ENCODE results near the gene METTL8. TPM values are rescaled to one million over a fixed set of nuclear protein-coding genes. Genes with fewer than 3 reads are reported as not detected.

Gene METTL8
- total and polyA plus RNA-seq, 2 experiments from 2014 or later = 60.9 to 64.3 TPM

- no peak for TF ChIP-seq ZNF462 (CRISPR knock-in tag; IDR thresholded peaks at IDR 0.05)
Observed at GRCh38 chr2:171475979-171476378, 42.2 kb upstream of the METTL8 start (continued).

- Mint-ChIP-seq H3K9me3 (no peaks in the 10 kb centered on the region), H3K4me1 (no peaks in the 10 kb centered on the region), H3K36me3 (ENCODE audit: low read depth) (peaks cover 43% of the 10 kb centered on the region), H3K27ac (no peak overlapping the region), H3K4me3 (no peak overlapping the region), H3K27me3 (ENCODE audit: insufficient read depth, low read depth, poor library complexity) (no peaks in the 10 kb centered on the region)
- Histone ChIP-seq H3K4me2 (no peak overlapping the region), H3K4me1 (ENCODE audit: insufficient read depth) (no peaks in the 10 kb centered on the region), H4K20me1 (replicated peaks; ENCODE audit: insufficient read depth) (no peaks in the 10 kb centered on the region), H3K9me2 (ENCODE audit: insufficient read depth) (no peaks in the 10 kb centered on the region), H3K27me3 (ENCODE audit: insufficient read depth) (no peaks in the 10 kb centered on the region), H3F3A (replicated peaks; ENCODE audit: low read depth) (no peaks in the 10 kb centered on the region), H3K79me2 (replicated peaks; ENCODE audit: insufficient read depth) (no peaks in the 10 kb centered on the region), H3K27ac (ENCODE audit: low read depth) (no peak overlapping the region), H2AFZ (no peak overlapping the region), H3K36me3 (ENCODE audit: insufficient read depth) (0 out of 2 replicates have a peak, but pooled peaks cover 5% of the 10 kb centered on the region), H3K4me3 (no peak overlapping the region)
- DNase-seq (ENCODE audit: low spot score) (no peak), ATAC-seq (no peak)
- TF ChIP-seq STAT1 (IDR thresholded peaks at IDR 0.05; ENCODE audit: unreplicated experiment) (no peak), POLR2AphosphoS5 (IDR thresholded peaks at IDR 0.05; ENCODE audit: low read depth) (no peak), NANOG (IDR thresholded peaks at IDR 0.05; ENCODE audit: borderline replicate concordance) (no peak), ZNF114 (CRISPR knock-in tag; IDR thresholded peaks at IDR 0.05) (no peak), CTCF (conservative IDR thresholded peaks at IDR 0.05; ENCODE audit: low read depth in 2 of 2) (no peak), EZH2phosphoT487 (IDR thresholded peaks at IDR 0.05; ENCODE audit: unreplicated experiment) (no peak), JUNB (IDR thresholded peaks at IDR 0.05; ENCODE audit: unreplicated experiment) (no peak), ZNF331 (CRISPR knock-in tag; IDR thresholded peaks at IDR 0.05; ENCODE audit: low read depth) (no peak), ZNF462 (CRISPR knock-in tag; IDR thresholded peaks at IDR 0.05) (no peak)
Observed at GRCh38 chr2:171470129-171470528, 36.3 kb upstream of the METTL8 start.
